ENCODE measurements around the gene MUS81.

MUS81 gene

GRCh38 chr11:65892661-65893317, 32.6 kb downstream of the MUS81 start:
- TF ChIP-seq EZH2phosphoT487 (IDR thresholded peaks at IDR 0.05; ENCODE audit: borderline replicate concordance, low read length), result no peak
- Histone ChIP-seq H3K4me2 (ENCODE audit: low read length) (peak overlapping the region; percentile 95), H3K36me3 (ENCODE audit: control insufficient read depth, low read length) (peaks cover 12% of the 10 kb centered on the region), H3K27ac (ENCODE audit: low read depth, low read length) (peak overlapping the region; percentile 84), H3K27me3 (ENCODE audit: control insufficient read depth, low read length) (no peaks in the 10 kb centered on the region), H3F3A (ENCODE audit: control insufficient read depth, insufficient read depth) (peaks cover 32% of the 10 kb centered on the region), H3K9me3 (ENCODE audit: control insufficient read depth, insufficient read depth, low read length) (no peaks in the 10 kb centered on the region), H3K4me1 (ENCODE audit: control insufficient read depth, low read length) (peaks cover 44% of the 10 kb centered on the region), H3K9me2 (replicated peaks; ENCODE audit: control insufficient read depth, low read length) (no peaks in the 10 kb centered on the region), H4K20me1 (ENCODE audit: control insufficient read depth, insufficient read depth, low read depth, low read length) (0 out of 2 replicates have a peak, but pooled peaks cover 3% of the 10 kb centered on the region), H3K79me2 (ENCODE audit: control insufficient read depth, low read length) (peaks cover 38% of the 10 kb centered on the region), H3K4me3 (ENCODE audit: low read length) (peak overlapping the region; percentile 93)

DNA sequence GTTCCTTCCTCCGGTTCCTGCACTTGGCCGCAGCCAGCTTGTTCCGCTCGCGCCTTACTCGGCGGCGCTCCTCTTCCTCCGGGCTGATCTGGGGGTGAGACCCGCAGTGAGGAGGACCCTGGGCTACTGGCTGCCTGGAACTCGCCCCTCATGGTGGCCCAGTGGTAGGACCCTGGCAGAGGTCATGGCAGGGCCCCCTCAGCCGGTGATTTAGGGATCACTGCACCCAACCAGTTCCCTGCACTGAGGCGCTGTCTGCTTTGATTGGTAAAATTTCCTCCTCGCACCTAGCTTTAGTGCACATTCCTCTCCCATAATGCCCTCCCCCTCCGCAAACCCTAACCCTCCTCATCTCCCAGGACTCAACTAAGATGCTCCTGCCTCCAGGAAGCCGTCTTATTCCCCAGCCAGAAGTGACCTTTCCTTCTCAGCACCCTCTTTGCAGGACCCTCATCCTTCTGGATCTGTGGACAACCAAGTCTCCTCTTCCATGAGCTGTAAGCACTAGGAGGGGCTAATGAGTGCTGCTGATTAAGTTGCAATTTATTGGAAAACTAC, 33.9 kb downstream of the MUS81 start:
- H3K4me2 ChIP-seq (ENCODE audit: low read length), result peak overlapping the region; percentile 95
- H3F3A ChIP-seq (ENCODE audit: control insufficient read depth, insufficient read depth), result peaks cover 26% of the 10 kb centered on the region
- no peak for TF ChIP-seq CTCF (IDR thresholded peaks at IDR 0.05; ENCODE audit: low read depth, low read length, poor library complexity, severe bottlenecking)
- H3K36me3 ChIP-seq (ENCODE audit: control insufficient read depth, low read length), result peaks cover 12% of the 10 kb centered on the region
- H3K27me3 ChIP-seq (ENCODE audit: control insufficient read depth, low read length), result peaks cover 9% of the 10 kb centered on the region
- peak overlapping the region; percentile 93 for H3K4me3 ChIP-seq (ENCODE audit: low read length)
- H3K4me1 ChIP-seq (ENCODE audit: control insufficient read depth, low read length), result peaks cover 38% of the 10 kb centered on the region
- H3K27ac ChIP-seq (ENCODE audit: low read depth, low read length), result peak overlapping the region; percentile 64
- H4K20me1 ChIP-seq (ENCODE audit: control insufficient read depth, insufficient read depth, low read depth, low read length), result 0 out of 2 replicates have a peak, but pooled peaks cover 3% of the 10 kb centered on the region
- no peaks in the 10 kb centered on the region for H3K9me2 ChIP-seq (replicated peaks; ENCODE audit: control insufficient read depth, low read length)
- peaks cover 34% of the 10 kb centered on the region for H3K79me2 ChIP-seq (ENCODE audit: control insufficient read depth, low read length)
- no peaks in the 10 kb centered on the region for H3K9me3 ChIP-seq (ENCODE audit: control insufficient read depth, insufficient read depth, low read length)

- H3K4me1 ChIP-seq (ENCODE audit: control insufficient read depth, low read length), result peaks cover 40% of the 10 kb centered on the region
Measured at GRCh38 chr11:65895482-65895981, 35.3 kb downstream of the MUS81 start.

More at GRCh38 chr11:65895482-65895981, 35.3 kb downstream of the MUS81 start:
- Histone ChIP-seq H3K27ac (ENCODE audit: low read depth, low read length) (no peak overlapping the region), H3K9me3 (ENCODE audit: control insufficient read depth, insufficient read depth, low read length) (no peaks in the 10 kb centered on the region), H3K4me2 (ENCODE audit: low read length) (no peak overlapping the region), H3K36me3 (ENCODE audit: control insufficient read depth, low read length) (peaks cover 12% of the 10 kb centered on the region), H3K4me3 (ENCODE audit: low read length) (no peak overlapping the region), H3F3A (ENCODE audit: control insufficient read depth, insufficient read depth) (peaks cover 18% of the 10 kb centered on the region), H3K27me3 (ENCODE audit: control insufficient read depth, low read length) (peaks cover 20% of the 10 kb centered on the region), H3K9me2 (replicated peaks; ENCODE audit: control insufficient read depth, low read length) (no peaks in the 10 kb centered on the region), H4K20me1 (ENCODE audit: control insufficient read depth, insufficient read depth, low read depth, low read length) (0 out of 2 replicates have a peak, but pooled peaks cover 3% of the 10 kb centered on the region), H3K79me2 (ENCODE audit: control insufficient read depth, low read length) (peaks cover 33% of the 10 kb centered on the region)
- TF ChIP-seq EZH2phosphoT487 (IDR thresholded peaks at IDR 0.05; ENCODE audit: borderline replicate concordance, low read length) (no peak), CTCF (IDR thresholded peaks at IDR 0.05; ENCODE audit: low read depth, low read length, poor library complexity, severe bottlenecking) (no peak)

Data from DOHH2 (cell line).